Keratinocyte (primary cell): Measurements from ENCODE around the gene CNTRL.

Experiments
- CTCF ChIP-seq, 3 experiments: IDR thresholded peaks in 1 of 3; conservative IDR thresholded peaks in 1 of 3; optimal IDR thresholded peaks in 1 of 3; 2 replicates in 2 of 3; 3 replicates in 1 of 3; pipeline versions ENCODE3 to v1.5.1; 2011; ENCODE audit warnings: low read length in 3 of 3, mild to moderate bottlenecking in 3 of 3, moderate library complexity in 2 of 3, control low read depth in 1 of 3, inconsistent platforms in 1 of 3; ENCODE audit not compliant: insufficient read depth in 2 of 3; ENCODE audit errors: extremely low read depth in 1 of 3
- EZH2 ChIP-seq: IDR thresholded peaks from one replicate; pipeline ENCODE4 v1.6.1; 2012; ENCODE audit warnings: inconsistent platforms, mild to moderate bottlenecking, low read length, moderate library complexity

GRCh38 chr9:121088576-121088975 lies 13.8 kb downstream of the CNTRL start:
- TF ChIP-seq CTCF (optimal IDR thresholded peaks at IDR 0.05 in 1 of 3, IDR thresholded peaks at IDR 0.05 in 1 of 3, conservative IDR thresholded peaks at IDR 0.05 in 1 of 3; ENCODE audit: extremely low read depth in 1 of 3, insufficient read depth in 2 of 3, low read length in 3 of 3): no peak
- no peak for TF ChIP-seq EZH2
